ENCODE results near the gene PXMP4.

The PXMP4 gene, protein sequence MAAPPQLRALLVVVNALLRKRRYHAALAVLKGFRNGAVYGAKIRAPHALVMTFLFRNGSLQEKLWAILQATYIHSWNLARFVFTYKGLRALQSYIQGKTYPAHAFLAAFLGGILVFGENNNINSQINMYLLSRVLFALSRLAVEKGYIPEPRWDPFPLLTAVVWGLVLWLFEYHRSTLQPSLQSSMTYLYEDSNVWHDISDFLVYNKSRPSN

DNA sequence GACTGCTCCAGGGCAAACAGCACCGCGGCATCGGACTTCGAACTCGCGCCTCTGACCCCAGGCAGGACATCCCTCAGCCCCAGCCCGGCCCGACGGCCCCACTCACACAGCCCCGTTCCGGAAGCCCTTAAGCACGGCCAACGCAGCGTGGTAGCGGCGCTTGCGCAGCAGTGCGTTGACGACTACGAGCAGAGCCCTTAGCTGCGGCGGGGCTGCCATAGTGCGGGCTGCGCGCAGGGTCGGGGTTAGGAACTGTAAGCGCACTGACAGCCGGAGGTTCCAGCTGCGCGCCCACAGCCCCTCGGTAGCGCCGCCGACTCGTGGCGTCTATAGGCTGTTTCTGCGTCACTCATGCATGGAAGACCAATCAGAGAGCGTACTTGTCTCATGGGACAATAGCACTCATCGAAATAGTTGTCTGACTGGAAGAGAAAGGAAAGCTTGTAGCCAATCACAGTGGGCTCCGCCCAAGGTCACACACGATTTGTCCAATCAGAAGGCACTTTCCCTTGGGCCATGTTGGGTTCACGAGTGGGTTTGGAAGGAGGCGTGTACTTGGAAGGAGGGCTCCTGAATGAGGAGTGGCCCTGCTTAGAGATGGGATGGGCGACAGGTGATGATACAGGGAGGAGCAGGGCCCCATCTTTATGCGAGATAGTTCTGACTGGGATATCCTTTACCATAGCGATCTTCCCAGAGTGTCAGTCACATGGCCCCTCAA lies at the start of gene PXMP4:
PXMP4 (minus strand) TSS at position 322 of the 721 bp plus-strand sequence; CDS start at position 219, 103 bp downstream.
- H3K27me3 Mint-ChIP-seq (ENCODE audit: low read depth, poor library complexity) = peaks cover 18% of the 10 kb centered on the region
- H3K27ac Mint-ChIP-seq = no peak within 1 kb of the TSS
- H3K9me3 Mint-ChIP-seq = peaks cover 10% of the 10 kb centered on the region
- peak within 1 kb of the TSS; percentile 79 for H3K4me3 Mint-ChIP-seq
- TF ChIP-seq, protein P1, sequence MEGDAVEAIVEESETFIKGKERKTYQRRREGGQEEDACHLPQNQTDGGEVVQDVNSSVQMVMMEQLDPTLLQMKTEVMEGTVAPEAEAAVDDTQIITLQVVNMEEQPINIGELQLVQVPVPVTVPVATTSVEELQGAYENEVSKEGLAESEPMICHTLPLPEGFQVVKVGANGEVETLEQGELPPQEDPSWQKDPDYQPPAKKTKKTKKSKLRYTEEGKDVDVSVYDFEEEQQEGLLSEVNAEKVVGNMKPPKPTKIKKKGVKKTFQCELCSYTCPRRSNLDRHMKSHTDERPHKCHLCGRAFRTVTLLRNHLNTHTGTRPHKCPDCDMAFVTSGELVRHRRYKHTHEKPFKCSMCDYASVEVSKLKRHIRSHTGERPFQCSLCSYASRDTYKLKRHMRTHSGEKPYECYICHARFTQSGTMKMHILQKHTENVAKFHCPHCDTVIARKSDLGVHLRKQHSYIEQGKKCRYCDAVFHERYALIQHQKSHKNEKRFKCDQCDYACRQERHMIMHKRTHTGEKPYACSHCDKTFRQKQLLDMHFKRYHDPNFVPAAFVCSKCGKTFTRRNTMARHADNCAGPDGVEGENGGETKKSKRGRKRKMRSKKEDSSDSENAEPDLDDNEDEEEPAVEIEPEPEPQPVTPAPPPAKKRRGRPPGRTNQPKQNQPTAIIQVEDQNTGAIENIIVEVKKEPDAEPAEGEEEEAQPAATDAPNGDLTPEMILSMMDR (IDR thresholded peaks at IDR 0.05) = no peak
- H3K4me1 Mint-ChIP-seq = no peaks in the 10 kb centered on the region
- DNase-seq = peak; percentile 68
- H3K36me3 Mint-ChIP-seq (ENCODE audit: low read depth) = no peaks in the 10 kb centered on the region

DNA sequence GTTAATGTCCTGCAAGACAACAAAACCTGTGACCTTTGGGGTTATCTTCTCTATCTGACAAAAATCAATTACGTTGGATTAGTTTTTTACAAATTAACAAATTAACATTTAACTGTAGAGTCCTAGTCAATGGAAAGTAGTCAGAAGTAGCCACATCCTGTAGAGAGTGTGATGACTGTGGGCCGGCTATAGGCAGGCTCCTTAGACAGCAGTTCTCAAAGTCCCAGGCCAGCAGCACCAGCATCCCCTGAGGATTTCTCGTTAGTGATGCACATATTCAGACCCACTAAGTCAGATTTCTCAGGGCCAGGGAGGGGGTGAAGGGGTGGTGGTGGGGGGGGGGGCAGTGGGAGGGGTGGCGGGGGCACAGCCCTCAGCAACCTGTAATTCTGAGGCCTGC lies 48.9 kb upstream of the PXMP4 start:
- no peak overlapping the region for H3K27ac Mint-ChIP-seq
- no peak for DNase-seq
- H3K9me3 Mint-ChIP-seq = no peaks in the 10 kb centered on the region
- no peaks in the 10 kb centered on the region for H3K4me1 Mint-ChIP-seq
- peaks cover 3% of the 10 kb centered on the region for H3K27me3 Mint-ChIP-seq (ENCODE audit: low read depth, poor library complexity)
- TF ChIP-seq, protein P1 (IDR thresholded peaks at IDR 0.05) = no peak
- no peaks in the 10 kb centered on the region for H3K36me3 Mint-ChIP-seq (ENCODE audit: low read depth)
- H3K4me3 Mint-ChIP-seq = no peak overlapping the region

DNA sequence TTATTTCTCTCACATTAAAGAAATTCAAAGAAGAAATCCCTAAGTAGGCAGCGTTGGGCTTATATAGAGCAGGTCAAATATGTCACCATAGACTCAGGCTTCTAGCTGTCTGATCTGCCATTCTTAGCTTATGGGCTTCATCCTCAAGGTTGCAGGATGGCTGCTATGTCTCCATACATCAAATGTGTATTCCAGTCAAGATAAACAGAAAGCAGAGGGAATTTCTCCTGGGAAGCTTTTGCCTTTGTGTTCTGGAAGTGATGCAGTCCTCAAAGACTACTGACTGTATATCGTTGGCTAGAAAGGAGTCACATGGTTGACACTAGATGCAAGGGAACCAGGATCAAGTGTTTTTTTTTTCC lies 47.6 kb upstream of the PXMP4 start:
- DNase-seq = no peak
- H3K9me3 Mint-ChIP-seq = no peaks in the 10 kb centered on the region
- H3K4me3 Mint-ChIP-seq = no peak overlapping the region
- H3K27me3 Mint-ChIP-seq (ENCODE audit: low read depth, poor library complexity) = peaks cover 3% of the 10 kb centered on the region
- H3K36me3 Mint-ChIP-seq (ENCODE audit: low read depth) = no peaks in the 10 kb centered on the region
- TF ChIP-seq, protein P1 (IDR thresholded peaks at IDR 0.05) = no peak
- no peaks in the 10 kb centered on the region for H3K4me1 Mint-ChIP-seq
- H3K27ac Mint-ChIP-seq = no peak overlapping the region

DNA sequence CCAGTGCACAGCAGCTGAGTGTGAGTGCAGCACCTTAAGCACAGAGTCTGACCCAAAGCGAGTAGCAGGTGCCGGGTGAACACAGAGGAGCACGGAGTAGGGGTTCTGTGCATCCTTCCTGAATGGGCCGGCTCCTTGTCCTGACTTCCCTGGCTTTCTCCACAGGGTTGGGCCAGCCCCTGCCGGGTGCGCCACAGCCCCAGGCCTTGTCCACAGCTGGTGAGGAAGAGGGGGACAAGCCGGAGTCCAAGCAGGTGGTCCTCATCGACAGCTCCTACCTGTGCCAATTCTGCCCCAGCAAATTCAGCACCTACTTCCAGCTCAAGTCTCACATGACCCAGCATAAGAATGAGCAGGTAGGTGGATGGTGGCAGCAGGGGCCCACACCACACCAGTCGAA lies 46.6 kb upstream of the PXMP4 start:
- Mint-ChIP-seq H3K36me3 (ENCODE audit: low read depth) (no peaks in the 10 kb centered on the region), H3K27ac (no peak overlapping the region), H3K27me3 (ENCODE audit: low read depth, poor library complexity) (peaks cover 3% of the 10 kb centered on the region), H3K4me1 (no peaks in the 10 kb centered on the region), H3K4me3 (no peak overlapping the region), H3K9me3 (no peaks in the 10 kb centered on the region)
- TF ChIP-seq, protein P1 (IDR thresholded peaks at IDR 0.05) = no peak
- DNase-seq = no peak

DNA sequence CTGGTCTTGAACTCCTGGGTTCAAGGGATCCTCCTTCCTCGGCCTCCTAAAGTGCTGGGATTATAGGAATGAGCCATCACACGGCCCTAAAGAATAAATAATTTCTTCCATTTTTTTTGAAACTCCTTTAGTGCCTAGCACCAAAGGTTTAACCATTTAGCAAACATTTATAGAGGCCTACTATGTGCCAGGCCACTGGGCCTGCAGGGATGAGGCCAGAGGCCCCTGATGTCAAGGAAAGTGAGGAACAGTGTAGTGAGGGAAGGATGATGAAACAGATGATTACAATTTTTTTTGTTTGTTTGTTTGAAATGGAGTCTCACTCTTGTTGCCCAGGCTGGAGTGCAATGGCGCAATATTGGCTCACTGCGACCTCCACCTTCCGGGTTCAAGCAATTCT lies 45.5 kb upstream of the PXMP4 start:
- TF ChIP-seq, protein P1 (IDR thresholded peaks at IDR 0.05) = no peak
- no peaks in the 10 kb centered on the region for H3K36me3 Mint-ChIP-seq (ENCODE audit: low read depth)
- DNase-seq = no peak
- no peaks in the 10 kb centered on the region for H3K4me1 Mint-ChIP-seq
- no peak overlapping the region for H3K27ac Mint-ChIP-seq
- H3K9me3 Mint-ChIP-seq = no peaks in the 10 kb centered on the region
- no peak overlapping the region for H3K4me3 Mint-ChIP-seq
- peaks cover 3% of the 10 kb centered on the region for H3K27me3 Mint-ChIP-seq (ENCODE audit: low read depth, poor library complexity)

DNA sequence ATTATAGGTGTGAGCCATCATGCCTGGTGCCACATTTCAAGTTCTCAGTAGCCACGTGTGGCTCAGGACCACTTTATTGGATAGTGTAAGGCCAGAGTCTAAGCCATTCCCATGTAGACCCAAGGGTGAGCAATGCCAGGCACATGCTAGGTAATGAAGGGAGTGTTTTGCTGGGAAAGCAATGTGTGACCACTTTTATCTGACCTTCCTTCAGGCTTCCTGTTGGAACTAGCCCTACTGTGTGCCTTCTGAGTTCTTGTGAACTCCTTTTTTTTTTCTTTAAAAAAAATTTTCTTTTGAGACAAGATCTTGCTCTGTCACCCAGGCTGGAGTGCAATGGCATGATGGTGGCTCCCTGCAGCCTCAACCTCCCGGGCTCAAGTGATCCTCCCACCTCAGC lies 45.0 kb upstream of the PXMP4 start:
- Mint-ChIP-seq H3K27ac (no peak overlapping the region), H3K4me1 (no peaks in the 10 kb centered on the region), H3K9me3 (no peaks in the 10 kb centered on the region), H3K36me3 (ENCODE audit: low read depth) (no peaks in the 10 kb centered on the region), H3K4me3 (no peak overlapping the region), H3K27me3 (ENCODE audit: low read depth, poor library complexity) (peaks cover 3% of the 10 kb centered on the region)
- TF ChIP-seq, protein P1 (IDR thresholded peaks at IDR 0.05) = no peak
- DNase-seq = no peak
